GM12878 (cell line): ENCODE results near the gene LAMC3. TPM values are rescaled to one million over a fixed set of nuclear protein-coding genes. Genes with fewer than 3 reads are reported as not detected.

Experiments
- ATAC-seq: fragments of 200-7000 bp; cut with Tn5 transposase; 3 replicates; pipeline ENCODE4 v1.9.1; 2020; ENCODE audit warnings: mild to moderate bottlenecking, moderate library complexity
- BruUV-seq: library from RNA; stranded (reverse); fragments of 400-500 nt; replicated peaks from 2 replicates; lab custom pipeline; 2021; lab: Mats Ljungman, UMichigan
- CTCF ChIA-PET: fragments of 300-600 bp; sonication (Branson Sonifier 250); formaldehyde crosslinking; extraction: SDS; loops from one replicate; lab custom pipeline; 2021; ENCODE audit warnings: inconsistent platforms; lab: Yijun Ruan, JAX
- POLR2A ChIA-PET: fragments of 350-600 bp; formaldehyde crosslinking; extraction: SDS; loops from one replicate; lab custom pipeline; 2021; ENCODE audit warnings: inconsistent platforms; lab: Charles Lee
- RAD21 ChIA-PET: fragments of 300-600 bp; sonication (Branson Sonifier 250); formaldehyde crosslinking; loops from one replicate; lab custom pipeline; 2023; ENCODE audit warnings: antibody characterized with exemption; ENCODE audit not compliant: unreplicated experiment; lab: Charles Lee
- SMC1A ChIA-PET: fragments of 300-600 bp; sonication (Branson Sonifier 250); formaldehyde crosslinking; loops from one replicate; lab custom pipeline; 2023; ENCODE audit not compliant: unreplicated experiment, uncharacterized antibody; lab: Charles Lee
- DNase-seq: peaks from one replicate; pipeline ENCODE4 v3.0.0-alpha.2; 2011; ENCODE audit warnings: low read depth, low spot score
- FAIRE-seq: peaks from 3 replicates; lab custom pipeline; 2011; peaks lifted over from hg19 to GRCh38; lab: Jason Lieb, UNC
- H2AFZ ChIP-seq: 2 replicates; pipeline ENCODE4 v1.6.0; 2011; ENCODE audit warnings: low read depth, low read length, control low read depth; ENCODE audit not compliant: control insufficient read depth
- H3K27ac ChIP-seq: 2 replicates; pipeline ENCODE4 v1.5.1; 2011; ENCODE audit warnings: control low read depth; ENCODE audit not compliant: control insufficient read depth, insufficient read depth
- H3K27me3 ChIP-seq, 2 experiments: replicated peaks in 1 of 2; 2 replicates each; pipeline versions ENCODE4 v1.6.0 to v1.6.1; 2011; ENCODE audit warnings: low read length in 1 of 2; ENCODE audit not compliant: control insufficient read depth in 2 of 2, insufficient read depth in 2 of 2
- H3K36me3 ChIP-seq, 2 experiments: 2 replicates each; pipeline ENCODE4 v1.5.1; 2011; ENCODE audit warnings: low read length in 1 of 2; ENCODE audit not compliant: control insufficient read depth in 2 of 2, insufficient read depth in 2 of 2
- H3K4me1 ChIP-seq: 2 replicates; pipeline ENCODE4 v1.6.1; 2011; ENCODE audit warnings: mild to moderate bottlenecking, low read length, moderate library complexity, mixed read lengths; ENCODE audit not compliant: control insufficient read depth, insufficient read depth
- H3K4me2 ChIP-seq: 2 replicates; pipeline ENCODE4 v1.6.0; 2011; ENCODE audit warnings: control low read depth; ENCODE audit not compliant: control insufficient read depth, insufficient read depth
- H3K4me3 ChIP-seq: fragments of 200-600 bp; sonication (generic); 2 replicates; pipeline ENCODE4 v1.5.1; 2016
- H3K79me2 ChIP-seq: 2 replicates; pipeline ENCODE4 v1.6.0; 2011; ENCODE audit warnings: low read length; ENCODE audit not compliant: control insufficient read depth, insufficient read depth
- H3K9ac ChIP-seq: 2 replicates; pipeline ENCODE4 v1.8.0; 2011; ENCODE audit warnings: low read length, control low read depth, mixed read lengths; ENCODE audit not compliant: control insufficient read depth, insufficient read depth
- H3K9me3 ChIP-seq: replicated peaks from 3 replicates; pipeline ENCODE4 v1.5.1; 2011; ENCODE audit warnings: mild to moderate bottlenecking, low read length; ENCODE audit not compliant: control insufficient read depth, insufficient read depth
- H4K20me1 ChIP-seq: 2 replicates; pipeline ENCODE4 v1.6.0; 2011; ENCODE audit not compliant: control insufficient read depth, insufficient read depth
- CHD4 ChIP-seq: fragments of 200-600 bp; sonication (generic); IDR thresholded peaks from 2 replicates; pipeline ENCODE4 v1.6.1; 2016; ENCODE audit warnings: mild to moderate bottlenecking
- CTCF ChIP-seq, 3 experiments: IDR thresholded peaks in 2 of 3; conservative IDR thresholded peaks in 1 of 3; 2 replicates each; pipeline ENCODE4 v1.5.1; 2011; ENCODE audit warnings: low read depth in 3 of 3, low read length in 3 of 3, mild to moderate bottlenecking in 3 of 3, control low read depth in 2 of 3, moderate library complexity in 2 of 3, inconsistent platforms in 1 of 3, mixed read lengths in 1 of 3; ENCODE audit not compliant: control insufficient read depth in 2 of 3, insufficient read depth in 1 of 3; ENCODE audit errors: extremely low read depth in 1 of 3
- E4F1 ChIP-seq: fragments of 450-650 bp; IDR thresholded peaks from 2 replicates; pipeline ENCODE4 v1.6.1; 2018; ENCODE audit warnings: borderline replicate concordance, mild to moderate bottlenecking; ENCODE audit not compliant: partially characterized antibody
- EED ChIP-seq: sonication (generic); IDR thresholded peaks from 2 replicates; pipeline ENCODE4 v1.6.1; 2016; ENCODE audit warnings: antibody characterized with exemption, low read depth
- EP300 ChIP-seq, 2 experiments: fragments of 150-350 bp in 1 of 2; IDR thresholded peaks; 2 replicates each; pipeline ENCODE4 v1.6.1; 2011 to 2012; ENCODE audit warnings: low read depth in 2 of 2, low read length in 2 of 2, borderline replicate concordance in 1 of 2, improper control_type of control experiment in 1 of 2, inconsistent platforms in 1 of 2; ENCODE audit not compliant: control insufficient read depth in 1 of 2
- IKZF2 ChIP-seq, 2 experiments: fragments of 450-650 bp; IDR thresholded peaks; 2 replicates each; pipeline ENCODE4 v1.6.1; 2017; ENCODE audit warnings: mild to moderate bottlenecking in 2 of 2, moderate library complexity in 2 of 2
- MYB ChIP-seq: fragments of 150-350 bp; IDR thresholded peaks from 2 replicates; pipeline ENCODE4 v1.6.1; 2014; ENCODE audit warnings: mild to moderate bottlenecking, low read depth, low read length, borderline replicate concordance
- NFXL1 ChIP-seq: fragments of 450-650 bp; IDR thresholded peaks from 2 replicates; pipeline ENCODE4 v1.6.1; 2017; ENCODE audit warnings: antibody characterized with exemption, mild to moderate bottlenecking, borderline replicate concordance
- NKRF ChIP-seq: fragments of 450-650 bp; conservative IDR thresholded peaks from 2 replicates; pipeline ENCODE4 v1.6.1; 2017; ENCODE audit warnings: mild to moderate bottlenecking, moderate library complexity
- NR2F1 ChIP-seq: fragments of 450-650 bp; conservative IDR thresholded peaks from 2 replicates; pipeline ENCODE4 v1.6.1; 2017; ENCODE audit warnings: mild to moderate bottlenecking
- RAD51 ChIP-seq: fragments of 450-650 bp; IDR thresholded peaks from 2 replicates; pipeline ENCODE4 v1.6.1; 2016; ENCODE audit warnings: moderate library complexity, mild to moderate bottlenecking, inconsistent platforms
- RELB ChIP-seq: fragments of 450-650 bp; IDR thresholded peaks from 2 replicates; pipeline ENCODE4 v1.6.1; 2017; ENCODE audit warnings: low read depth, mild to moderate bottlenecking, moderate library complexity
- ZBED1 ChIP-seq: IDR thresholded peaks from 2 replicates; pipeline ENCODE4 v1.6.1; 2016; ENCODE audit warnings: borderline replicate concordance
- ZNF274 ChIP-seq: IDR thresholded peaks from one replicate; pipeline ENCODE4 v1.8.0; 2011; ENCODE audit not compliant: insufficient read length, insufficient read depth
- ZNF384 ChIP-seq: IDR thresholded peaks from 2 replicates; pipeline ENCODE4 v1.6.1; 2012; ENCODE audit warnings: low read depth, mild to moderate bottlenecking, low read length, improper control_type of control experiment, borderline replicate concordance
- WGBS: methylation state at CpG from one replicate; pipeline ENCODE4 v1.1.6; 2016; ENCODE audit warnings: low lambda C conversion rate; ENCODE audit not compliant: insufficient replicate concordance, insufficient coverage; ENCODE audit errors: missing lambda C conversion rate; 5-methylcytosine and 5-hydroxymethylcytosine counted together
- in situ Hi-C: fragments of 300-500 bp; cut with MboI; formaldehyde crosslinking; loops from 9 replicates; pipeline ENCODE4 v1.14.3; 2018; ENCODE audit warnings: mixed read lengths
- intact Hi-C: fragments of 100-400 bp; cut with micrococcal nuclease; formaldehyde crosslinking; loops from one replicate; pipeline ENCODE4 v1.14.2; 2022; ENCODE audit not compliant: unreplicated experiment
- polyA plus RNA-seq, 11 experiments: library from polyadenylated mRNA; depleted of rRNA in 4 of 11; unstranded in 6 of 11; stranded (reverse) in 5 of 11; fragments of >200 nt; fragmentation: Nextera tagmentation in 4 of 11; fragmentation: Illumina TruSeq in 1 of 11; extraction: Ambion mirVana in 4 of 11; extraction: Trizol in 1 of 11; gene quantifications; 1 replicate in 1 of 11; 2 replicates in 10 of 11; pipeline versions ENCODE4 v1.2.1 to v1.2.3, GENCODE V29; 2011 to 2016; ENCODE audit warnings: inconsistent platforms in 2 of 11, missing spikeins in 2 of 11, low read depth in 1 of 11
- total RNA-seq, 4 experiments: library from RNA; depleted of rRNA in 3 of 4; stranded (reverse); fragments of >200 nt in 3 of 4; fragmentation: Illumina TruSeq in 1 of 4; extraction: Trizol in 1 of 4; gene quantifications; 2 replicates each; pipeline versions ENCODE4 v1.2.1 to v1.2.3, GENCODE V29; 2013 to 2021

The LAMC3 gene
- total and polyA plus RNA-seq, 10 of the 15 experiments (the other 5 are each of a cell fraction or from before 2014, with no cell fraction given): under 0.01 to 0.08 TPM; not detected in 8

- TF ChIP-seq EED: no peak
- TF ChIP-seq ZNF384: no peak
- no peak for TF ChIP-seq RAD51
- TF ChIP-seq MYB: no peak
These were observed 104.7 kb downstream of the LAMC3 start (continued) for GRCh38 chr9:131113655-131114054.

GRCh38 chr9:131114084-131114535 lies 105.1 kb downstream of the LAMC3 start:
- CTCF ChIA-PET: no interaction called here
- FAIRE-seq: no peak

More at GRCh38 chr9:131114084-131114535, 105.1 kb downstream of the LAMC3 start:
- peaks cover 1 to 6% of the 10 kb centered on the region in 2 experiments; a peak in 2 of 4 replicates for H3K27me3 ChIP-seq
- DNase-seq (no peak), ATAC-seq (no peak)
- in situ Hi-C loops (no loop called here), intact Hi-C loops (no loop called here)
- no peak for TF ChIP-seq CTCF (IDR thresholded peaks at IDR 0.05 in 2 of 3, conservative IDR thresholded peaks at IDR 0.05 in 1 of 3; ENCODE audit: control insufficient read depth in 2 of 3, extremely low read depth in 1 of 3, insufficient read depth in 1 of 3, low read depth in 3 of 3, low read length in 3 of 3)
- no peak for TF ChIP-seq EP300 (IDR thresholded peaks at IDR 0.05; ENCODE audit: borderline replicate concordance in 1 of 2, control insufficient read depth in 1 of 2, low read depth in 2 of 2, low read length in 2 of 2)
- no peak for TF ChIP-seq ZBED1
- TF ChIP-seq NR2F1: no peak
- no peak for TF ChIP-seq ZNF274
- no peak for TF ChIP-seq CHD4
- no peak for TF ChIP-seq E4F1
- TF ChIP-seq RELB: no peak
- no peak for TF ChIP-seq EED
- TF ChIP-seq NFXL1: no peak
- no peak for TF ChIP-seq IKZF2 (IDR thresholded peaks at IDR 0.05)
- no peak for TF ChIP-seq NKRF
- 17% methylated on average over 8 of the region's 8 CpGs for WGBS
- no peak overlapping the region for H3K9ac ChIP-seq
- no peak overlapping the region for H3K4me2 ChIP-seq
- no TSS peak for BruUV-seq
- H3K9me3 ChIP-seq: no peaks in the 10 kb centered on the region
- H3K27ac ChIP-seq: no peak overlapping the region
- no peaks in the 10 kb centered on the region for H3K4me1 ChIP-seq
- ChIA-PET RAD21 (interaction anchor here (0.7 kb wide), 1 partner anchor 58 kb away, joined by 4 read pairs; no protein-coding TSS in a partner anchor), SMC1A (no interaction called here), POLR2A (no interaction called here)
- no peaks in the 10 kb centered on the region for H3K36me3 ChIP-seq
- no peaks in the 10 kb centered on the region for H4K20me1 ChIP-seq
- H3K79me2 ChIP-seq: no peaks in the 10 kb centered on the region
- no peak overlapping the region for H2AFZ ChIP-seq
- no peak overlapping the region for H3K4me3 ChIP-seq
